ENCODE measurements around the gene MYPOP.

DNA sequence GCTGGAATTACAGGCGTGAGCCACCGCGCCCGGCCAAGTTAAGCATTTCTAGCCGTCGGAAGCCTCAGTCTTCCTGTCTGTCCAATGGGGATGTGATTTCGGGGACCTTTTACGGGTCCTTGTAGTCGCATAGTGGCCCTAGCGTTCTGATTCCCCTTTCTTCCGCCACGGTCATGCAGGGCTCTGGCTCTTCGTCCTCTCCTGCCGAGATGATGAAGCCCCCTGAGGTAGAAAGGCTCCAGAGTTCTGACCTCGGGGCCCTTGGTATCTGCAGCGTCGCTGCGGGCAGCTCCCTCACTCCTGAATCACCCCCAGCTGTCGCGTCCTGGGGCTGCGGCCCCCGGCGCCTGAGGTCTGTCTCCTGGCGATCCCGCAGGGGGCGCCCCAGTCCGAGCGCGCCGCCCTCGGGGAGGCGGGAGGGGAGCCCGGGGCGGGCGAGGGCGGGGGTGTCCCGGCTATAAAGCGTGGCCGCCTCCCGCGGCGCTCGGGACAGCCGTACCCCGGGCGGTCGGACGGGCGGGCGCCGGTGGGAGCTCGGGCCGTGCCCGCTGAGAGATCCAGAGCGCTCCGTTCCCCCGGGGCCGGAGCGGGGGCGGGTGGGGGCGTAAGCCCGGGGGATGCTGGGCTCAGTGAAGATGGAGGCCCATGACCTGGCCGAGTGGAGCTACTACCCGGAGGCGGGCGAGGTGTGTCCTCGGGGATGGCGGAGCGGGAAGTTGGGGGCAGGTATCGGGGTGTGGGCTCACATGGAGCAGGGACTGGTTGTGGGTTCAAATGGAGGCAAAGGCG is 38.4 kb downstream of the MYPOP start, which contains the start of gene FOXA3:
- TF ChIP-seq, protein P1, sequence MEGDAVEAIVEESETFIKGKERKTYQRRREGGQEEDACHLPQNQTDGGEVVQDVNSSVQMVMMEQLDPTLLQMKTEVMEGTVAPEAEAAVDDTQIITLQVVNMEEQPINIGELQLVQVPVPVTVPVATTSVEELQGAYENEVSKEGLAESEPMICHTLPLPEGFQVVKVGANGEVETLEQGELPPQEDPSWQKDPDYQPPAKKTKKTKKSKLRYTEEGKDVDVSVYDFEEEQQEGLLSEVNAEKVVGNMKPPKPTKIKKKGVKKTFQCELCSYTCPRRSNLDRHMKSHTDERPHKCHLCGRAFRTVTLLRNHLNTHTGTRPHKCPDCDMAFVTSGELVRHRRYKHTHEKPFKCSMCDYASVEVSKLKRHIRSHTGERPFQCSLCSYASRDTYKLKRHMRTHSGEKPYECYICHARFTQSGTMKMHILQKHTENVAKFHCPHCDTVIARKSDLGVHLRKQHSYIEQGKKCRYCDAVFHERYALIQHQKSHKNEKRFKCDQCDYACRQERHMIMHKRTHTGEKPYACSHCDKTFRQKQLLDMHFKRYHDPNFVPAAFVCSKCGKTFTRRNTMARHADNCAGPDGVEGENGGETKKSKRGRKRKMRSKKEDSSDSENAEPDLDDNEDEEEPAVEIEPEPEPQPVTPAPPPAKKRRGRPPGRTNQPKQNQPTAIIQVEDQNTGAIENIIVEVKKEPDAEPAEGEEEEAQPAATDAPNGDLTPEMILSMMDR (IDR thresholded peaks at IDR 0.05; ENCODE audit: low read depth, low read length), result peak; percentile 89
- no peak for TF ChIP-seq EZH2phosphoT487 (IDR thresholded peaks at IDR 0.05; ENCODE audit: low read depth)

Measured in OCI-LY3 (cell line).